SW 1271 (cell line): ENCODE results near the gene PPP1R9B.

Source experiments
- DNase-seq, 2 experiments: peaks; one replicate each; lab custom pipeline; 2025; lab: John Stamatoyannopoulos, UW

The PPP1R9B gene

DNA sequence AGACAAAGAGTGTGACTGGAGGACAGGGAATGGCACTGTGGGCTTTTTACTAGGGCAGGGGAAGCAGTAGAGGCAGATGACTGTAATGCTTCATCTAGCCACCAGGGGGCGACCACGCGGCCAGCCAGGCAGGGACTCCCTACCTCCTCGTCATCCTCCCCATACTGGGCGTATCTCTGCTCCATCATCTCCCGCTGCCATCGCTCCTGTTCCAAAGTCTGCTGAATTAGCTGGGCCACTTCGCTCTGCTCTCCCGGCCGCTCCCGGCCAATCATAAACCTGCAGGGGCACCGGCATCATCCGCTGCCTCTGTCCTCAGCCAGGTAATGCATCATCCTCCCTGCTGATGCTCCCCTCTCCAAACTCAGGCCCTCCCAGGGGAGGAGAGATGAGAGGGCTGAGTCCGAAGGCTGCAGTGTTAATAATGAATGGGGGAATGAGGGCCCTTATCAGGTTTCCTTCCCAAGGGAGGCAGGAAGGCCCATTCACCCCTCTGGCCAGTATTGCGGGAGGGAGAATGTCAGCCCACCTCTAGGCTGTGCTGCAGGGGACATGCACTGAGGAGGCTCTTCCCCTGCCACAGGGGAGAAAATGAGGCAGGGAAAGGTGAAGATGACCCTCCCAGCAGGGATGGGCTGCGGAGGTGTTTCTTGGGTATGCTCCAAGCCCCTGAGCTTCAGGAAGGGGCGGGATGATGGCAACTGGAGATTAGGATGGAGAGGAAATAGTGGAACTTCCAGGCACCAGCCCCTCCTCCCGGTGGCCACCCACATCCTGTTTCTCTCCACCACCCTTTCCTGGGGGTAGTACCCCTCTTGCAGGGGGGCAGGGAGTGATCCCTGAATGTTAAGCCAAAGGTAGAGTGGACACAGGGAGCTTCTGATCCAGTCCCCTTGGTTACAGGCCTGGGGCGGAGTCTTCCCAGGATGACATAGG is 10.3 kb downstream of the PPP1R9B start:
- DNase-seq = peak in 1 of 2 experiments; percentile 45

DNA sequence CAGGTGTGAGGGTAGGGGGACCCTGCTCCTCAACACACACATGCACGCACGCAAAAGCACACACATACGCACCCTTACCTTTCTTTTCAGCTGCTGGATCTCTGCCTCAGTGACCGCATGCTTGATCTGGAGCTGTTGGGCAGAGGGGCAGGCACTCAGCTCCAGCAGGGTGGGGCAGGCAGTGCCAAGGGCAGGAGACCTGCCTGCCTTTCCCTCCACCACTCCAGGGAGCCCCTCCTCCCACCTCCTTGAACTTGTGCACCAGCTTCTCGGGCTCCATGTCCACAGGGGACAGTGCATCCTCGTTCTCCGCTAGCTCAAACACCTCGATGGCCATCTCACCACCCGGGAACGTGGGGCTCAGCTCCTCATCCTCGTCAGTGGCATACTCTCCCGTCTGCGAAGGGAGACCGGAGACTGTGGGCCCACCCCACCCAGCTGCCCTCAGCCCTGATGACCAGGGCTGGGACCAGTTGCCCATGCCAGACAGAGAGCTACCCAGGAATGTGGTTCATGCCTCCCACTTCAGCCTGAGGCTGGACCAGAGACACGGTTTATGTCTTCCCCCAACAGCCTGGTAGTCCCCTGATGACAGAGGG is 11.2 kb downstream of the PPP1R9B start:
- no peak for DNase-seq

DNA sequence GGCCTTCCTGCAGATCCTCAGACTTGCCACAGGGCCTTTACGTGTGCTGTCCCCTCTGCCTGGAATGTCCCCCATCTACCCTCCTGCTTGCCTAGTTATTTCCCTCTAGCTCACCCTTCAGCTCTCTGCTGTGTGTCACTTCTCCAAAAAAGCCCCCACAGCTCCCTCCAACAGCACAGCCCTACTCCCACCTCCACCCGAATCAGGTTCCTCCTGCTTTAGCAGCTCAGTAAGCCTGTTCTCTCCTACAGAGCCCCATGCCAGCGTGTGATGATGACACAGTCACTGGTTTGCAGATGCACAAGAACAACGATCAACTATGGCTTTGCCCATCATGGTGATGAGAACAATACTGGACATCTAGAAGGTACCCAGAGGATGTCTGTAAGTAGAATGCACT is 13.4 kb downstream of the PPP1R9B start:
- DNase-seq = no peak

DNA sequence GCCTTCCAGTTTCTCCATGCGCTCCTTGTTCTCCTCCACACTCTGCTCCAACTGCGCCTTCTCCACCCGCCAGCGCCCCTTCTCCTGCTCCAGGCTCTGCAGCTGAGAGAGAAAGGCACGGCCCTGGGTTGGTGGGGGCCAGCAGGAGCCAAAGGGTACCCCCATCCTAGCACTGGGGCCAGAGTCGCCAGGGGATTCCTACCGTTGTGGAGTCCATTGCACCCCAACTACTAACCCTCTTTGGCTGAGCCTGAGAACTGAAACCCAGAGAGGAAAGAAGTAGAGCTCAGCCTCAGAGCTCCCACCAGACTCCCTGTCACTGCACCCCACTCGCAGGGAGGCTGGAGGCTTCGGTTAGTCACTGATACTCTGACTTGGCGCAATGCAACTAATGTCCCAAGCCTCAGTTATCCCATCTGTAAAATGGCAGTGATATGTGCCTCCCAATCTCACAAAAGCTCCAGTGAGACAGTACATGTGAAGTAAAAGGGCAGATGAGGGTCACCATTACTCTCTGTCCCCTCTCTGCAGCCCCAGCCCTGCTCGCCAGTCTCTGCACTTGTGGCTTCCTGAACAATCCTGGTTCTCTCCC is 14.3 kb downstream of the PPP1R9B start:
- DNase-seq = no peak

DNA sequence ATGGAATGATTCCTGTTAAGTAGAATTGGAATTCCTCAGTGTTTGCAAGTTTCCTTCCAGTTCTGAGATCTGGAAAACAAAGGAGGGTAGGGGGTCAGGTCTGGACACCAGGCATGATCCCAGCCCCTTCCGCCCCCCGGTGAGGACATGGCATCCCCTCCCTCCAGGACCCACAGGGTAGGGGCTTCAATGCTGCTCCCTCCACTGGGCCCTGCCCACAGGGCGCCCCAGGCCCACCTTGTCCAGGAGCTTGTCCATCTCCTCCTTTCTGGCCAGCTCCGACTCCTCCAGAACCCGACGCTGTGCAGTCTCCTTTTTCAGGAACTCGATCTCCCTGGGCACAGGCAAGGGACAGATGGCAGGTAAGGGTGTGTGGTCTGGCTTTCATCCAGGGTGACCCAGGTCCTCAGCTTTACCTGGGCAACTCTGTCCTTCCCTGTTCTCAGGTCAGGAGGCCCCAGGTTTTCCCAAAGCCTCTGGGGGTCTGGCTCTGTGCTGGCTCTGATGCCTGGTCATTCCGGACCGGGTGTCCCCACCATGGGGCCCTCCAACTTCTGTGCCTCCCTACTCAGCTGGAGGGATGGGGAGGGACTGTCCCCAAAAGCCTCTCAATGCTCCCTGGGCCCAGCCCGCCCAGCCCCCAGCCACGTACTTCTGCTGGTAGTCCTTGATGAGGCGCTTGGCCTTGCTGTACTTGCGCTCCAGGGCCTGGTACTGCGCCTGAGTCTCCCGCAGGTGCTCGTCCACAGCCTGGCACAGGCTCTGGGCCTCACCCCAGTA is 15.0 kb downstream of the PPP1R9B start:
- no peak for DNase-seq

DNA sequence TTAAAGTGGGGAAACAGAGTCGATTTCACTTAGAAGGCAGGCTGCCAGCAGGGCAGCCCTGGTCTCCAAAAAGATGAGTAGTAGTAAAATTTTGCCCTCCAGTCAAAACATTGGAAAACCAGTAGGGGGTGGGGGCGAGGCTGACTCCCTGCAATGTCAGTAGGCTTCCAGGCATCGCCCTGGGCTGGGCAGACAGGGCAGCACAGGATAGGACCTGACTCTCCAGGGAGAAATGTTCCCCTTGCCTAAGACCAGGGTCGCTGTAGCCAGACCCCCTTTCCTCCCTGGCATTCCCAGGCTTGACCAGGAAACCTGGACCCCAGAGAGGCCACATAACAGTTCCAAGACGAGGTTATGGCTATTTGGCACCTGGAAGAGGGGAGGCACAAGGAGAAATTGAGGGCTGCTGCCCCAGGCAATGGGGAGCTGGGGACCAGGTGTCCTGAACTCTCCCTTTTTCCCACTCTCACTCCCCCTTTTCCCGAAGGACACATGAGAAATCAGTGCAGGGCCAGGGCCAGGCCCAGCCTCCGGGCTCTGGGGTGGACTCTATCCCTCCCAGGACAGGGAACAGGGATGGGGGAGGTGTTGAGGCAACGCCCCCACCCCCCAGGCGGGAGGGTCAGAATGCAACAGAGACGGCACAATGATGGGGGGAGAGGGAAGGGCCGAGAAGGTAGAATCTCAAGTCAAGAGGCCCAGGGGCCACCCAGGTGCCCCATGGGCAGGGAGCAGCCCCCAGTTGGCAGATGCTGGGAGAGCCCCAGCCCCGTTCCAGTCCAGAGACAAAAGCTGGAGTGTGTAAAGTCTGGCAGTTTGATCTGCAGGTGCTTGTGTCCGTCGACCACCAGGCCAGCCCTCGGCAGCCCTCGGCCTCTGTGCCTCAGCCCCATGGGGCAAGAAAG is 16.0 kb downstream of the PPP1R9B start:
- no peak for DNase-seq

DNA sequence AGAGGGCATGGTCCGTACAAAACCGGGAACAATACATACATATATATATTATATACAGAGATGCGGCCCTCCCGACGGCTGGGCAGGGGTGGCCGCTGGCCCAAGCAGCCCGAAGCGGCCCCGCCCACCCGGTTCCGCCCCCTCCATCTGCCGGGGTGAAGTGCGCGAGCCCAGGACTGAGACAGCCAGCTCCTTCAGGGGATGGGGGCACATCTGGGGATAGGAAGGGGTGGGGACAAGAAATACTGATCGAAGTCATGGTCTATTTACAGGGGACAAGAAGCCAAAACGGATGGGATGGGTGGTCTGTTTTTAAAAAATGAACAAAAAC is 16.7 kb downstream of the PPP1R9B start:
- no peak for DNase-seq

DNA sequence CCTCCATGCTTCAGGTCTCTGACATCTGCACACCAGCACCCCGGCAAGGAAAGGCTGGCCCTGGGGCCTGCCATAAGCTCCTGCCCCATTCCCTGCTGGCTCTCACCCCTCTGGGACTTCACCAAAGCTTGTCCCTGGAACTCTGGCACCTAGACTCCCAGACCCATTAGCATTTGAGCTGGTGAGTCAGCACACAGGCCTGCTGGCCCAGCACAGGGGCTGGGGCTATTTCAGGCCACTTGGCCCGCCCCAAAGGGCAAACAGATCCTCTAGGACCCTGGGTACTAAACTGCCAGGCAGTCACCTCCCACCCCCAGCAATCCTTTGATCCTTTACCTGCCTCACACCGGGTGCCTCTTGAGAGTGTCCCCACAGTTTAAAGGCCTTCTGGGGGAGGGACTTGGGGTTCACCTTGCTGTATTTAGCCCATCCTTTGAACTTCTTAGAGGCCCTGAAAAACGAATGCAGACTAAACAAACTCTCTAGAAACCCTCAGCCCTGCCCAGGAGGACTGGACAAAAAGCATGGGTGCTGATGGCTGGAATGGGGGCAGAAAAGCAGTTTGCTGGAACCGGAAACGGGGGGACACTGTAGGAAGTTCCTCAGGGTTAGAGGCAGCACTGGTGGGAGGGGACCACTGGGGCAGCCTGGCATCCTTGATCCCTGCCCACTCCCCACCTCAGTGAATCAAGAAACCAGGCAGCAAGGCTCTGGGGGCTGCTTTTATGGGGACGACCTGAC is 17.3 kb downstream of the PPP1R9B start:
- DNase-seq = no peak

DNA sequence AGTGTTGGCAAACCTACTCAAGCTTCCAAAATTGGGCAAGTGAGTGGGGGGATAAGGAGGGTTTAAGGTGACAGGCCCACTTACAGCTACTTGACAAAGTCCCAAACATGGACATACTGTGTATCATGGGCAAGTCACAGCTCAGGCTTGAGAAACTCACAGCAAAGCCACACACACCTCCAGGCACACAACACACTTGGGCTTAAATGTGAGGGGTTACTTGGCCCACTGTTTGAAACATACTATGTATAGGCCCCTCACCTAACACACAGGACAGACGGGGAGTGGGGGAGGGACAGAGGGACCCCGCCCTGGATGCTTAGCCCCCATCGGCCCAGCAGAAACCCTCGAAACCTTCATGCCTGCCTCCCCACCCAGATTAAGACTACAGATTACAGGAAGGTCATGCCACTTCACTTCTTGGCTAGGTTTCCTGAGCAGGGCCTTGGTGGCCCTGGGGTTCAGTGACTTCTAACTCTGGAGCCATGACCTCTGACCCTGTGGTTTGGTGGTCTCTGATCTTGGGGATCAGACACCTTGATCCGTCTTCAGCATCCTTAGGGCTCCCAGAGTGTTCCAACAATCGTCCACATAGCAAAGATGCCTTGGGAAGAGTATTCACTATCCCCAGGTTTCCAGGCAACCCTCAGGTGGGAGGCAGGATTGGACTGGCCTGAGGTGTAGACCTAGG is 18.2 kb downstream of the PPP1R9B start:
- DNase-seq = no peak

DNA sequence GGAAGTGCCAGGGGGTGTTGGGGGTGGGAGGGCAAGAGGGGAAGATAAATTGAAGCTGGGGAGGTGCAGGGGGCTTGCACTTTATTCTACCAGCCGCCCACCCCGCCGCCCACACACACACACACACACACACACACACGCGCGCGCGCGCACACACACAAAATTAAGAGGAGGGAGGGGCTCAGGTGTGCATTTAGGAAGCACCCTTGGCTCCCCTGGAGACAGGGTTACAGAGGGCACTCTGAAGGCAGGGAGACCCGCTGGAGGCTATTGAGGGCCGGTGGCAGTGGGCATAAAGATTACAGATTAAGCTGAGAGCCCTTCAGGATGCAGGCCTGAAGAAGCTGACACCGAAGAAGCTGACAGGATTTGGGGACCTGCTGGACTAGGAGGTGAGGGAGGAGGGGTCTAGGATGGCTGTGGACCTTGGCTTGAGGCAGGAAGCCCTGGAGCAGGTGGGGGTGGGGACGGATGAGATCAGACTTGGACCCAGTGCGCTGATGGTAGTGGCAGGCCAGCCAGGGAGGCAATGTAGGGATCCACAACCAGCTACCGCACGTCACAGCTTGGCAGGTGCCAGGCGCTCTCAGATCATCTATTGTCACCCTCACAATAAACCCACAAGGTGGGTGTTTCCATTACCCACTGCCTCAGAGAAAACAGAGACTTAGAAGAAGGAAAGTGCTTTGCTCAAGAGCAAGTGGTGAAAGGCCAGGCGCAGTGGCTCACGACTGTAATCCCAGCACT is 19.7 kb downstream of the PPP1R9B start:
- no peak for DNase-seq

DNA sequence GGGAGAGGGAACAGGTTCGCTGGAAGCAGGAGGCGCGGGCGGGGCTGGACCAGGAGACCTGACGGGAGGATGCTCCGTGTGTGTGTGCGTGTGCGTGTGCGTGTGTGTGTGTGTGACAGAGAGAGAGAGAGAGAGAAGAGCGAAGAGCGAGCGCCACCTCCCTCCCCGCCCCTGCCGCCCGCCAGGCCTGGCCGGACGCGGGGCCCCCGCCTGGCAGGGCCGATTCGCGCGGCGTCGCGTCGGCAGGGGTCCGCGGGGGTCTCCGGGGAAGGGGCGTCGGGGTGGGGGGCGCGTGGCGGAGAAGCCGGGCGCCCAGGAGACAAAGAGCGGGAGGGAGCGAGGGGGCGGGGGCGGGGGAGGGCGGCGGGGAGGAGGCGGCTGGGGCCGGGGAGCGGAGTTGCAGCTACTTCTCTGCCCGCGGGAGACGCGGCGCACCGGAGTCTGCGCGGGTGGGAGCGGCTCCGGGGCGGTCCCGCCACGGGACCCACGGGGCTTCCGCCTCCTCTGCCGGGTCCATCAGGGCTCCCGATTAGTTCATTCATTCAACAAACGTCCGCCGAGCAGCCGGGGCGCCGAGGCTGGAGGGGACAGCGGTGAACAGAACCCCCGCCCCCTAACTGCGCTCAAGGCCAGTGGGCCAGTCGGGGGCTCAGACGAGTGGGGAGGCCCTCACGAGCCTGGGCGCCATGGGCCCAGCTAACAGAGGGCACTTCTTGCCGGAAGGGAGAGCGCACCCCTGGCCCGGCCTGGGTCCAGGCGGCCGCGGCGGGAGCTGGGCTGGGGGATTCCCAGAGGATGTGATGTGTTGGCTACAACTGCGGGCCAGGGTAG is 20.5 kb downstream of the PPP1R9B start, which contains the start of gene SAMD14:
TSS of gene SAMD14 (minus strand) at position 433 of the 831 bp plus-strand sequence. CDS start 5,201 bp downstream, outside the sequence.
- DNase-seq = no peak

DNA sequence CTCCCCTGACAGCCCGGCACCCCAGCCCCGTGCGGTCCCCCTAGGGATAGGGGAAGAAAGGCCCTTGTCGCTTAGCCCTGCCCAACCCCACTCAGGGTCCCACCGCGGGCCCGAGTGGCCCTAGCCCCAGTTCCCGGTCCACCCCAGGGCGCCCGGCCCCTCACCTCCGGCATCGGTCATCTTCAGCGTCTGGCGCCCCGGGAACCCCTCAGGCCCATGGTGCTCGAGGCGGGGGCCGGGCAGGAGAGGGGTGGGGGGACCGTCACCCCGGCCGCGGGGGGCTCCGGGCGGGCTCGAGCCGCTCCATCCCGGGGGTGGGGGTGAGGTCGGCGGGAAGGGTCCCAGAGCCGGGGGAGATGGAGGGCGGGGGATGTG is 21.1 kb downstream of the PPP1R9B start:
- DNase-seq = no peak

DNA sequence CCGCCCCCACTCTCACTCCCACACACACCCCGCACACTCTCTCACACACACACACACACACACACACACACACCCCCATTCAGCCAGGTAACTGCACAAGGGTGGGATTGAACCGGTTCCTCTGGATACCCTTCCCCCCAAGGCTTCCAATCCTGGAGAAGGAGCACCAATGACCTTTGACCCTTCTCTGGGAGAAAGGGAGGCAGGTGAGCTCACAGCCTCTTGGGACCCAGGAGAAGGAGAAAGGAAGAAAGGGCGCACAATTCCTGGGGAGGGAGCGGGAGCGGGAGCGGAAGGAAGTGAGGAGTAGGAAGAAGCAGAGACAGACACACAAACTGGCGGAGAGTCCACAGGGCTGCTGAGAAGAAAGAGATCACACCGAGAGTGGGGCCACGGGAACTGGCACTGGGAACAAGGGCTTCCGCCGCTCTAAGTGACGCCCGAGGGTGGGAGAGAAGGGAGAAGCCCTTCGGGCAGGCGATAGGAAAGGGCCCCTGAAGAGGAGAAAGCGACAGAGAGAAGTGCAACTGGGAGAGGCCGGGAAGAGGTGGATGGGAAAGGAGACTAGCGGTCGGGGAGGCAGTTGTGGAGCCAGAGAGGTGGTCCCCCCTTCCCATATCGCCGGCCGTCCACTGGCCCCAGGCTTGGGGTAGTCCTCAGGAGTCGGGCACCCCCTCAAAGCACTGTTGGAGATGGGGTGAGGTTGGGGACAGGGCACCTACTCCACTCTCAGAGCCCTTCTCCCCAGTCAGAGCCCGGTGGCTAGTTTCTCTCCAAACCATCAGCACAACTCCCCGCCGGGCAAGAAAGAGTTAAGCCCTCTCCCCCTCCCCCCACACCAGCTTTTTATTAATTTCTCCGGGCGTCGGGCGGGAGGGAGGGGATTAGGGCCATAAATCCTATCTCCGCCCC is 21.8 kb downstream of the PPP1R9B start:
- no peak for DNase-seq

DNA sequence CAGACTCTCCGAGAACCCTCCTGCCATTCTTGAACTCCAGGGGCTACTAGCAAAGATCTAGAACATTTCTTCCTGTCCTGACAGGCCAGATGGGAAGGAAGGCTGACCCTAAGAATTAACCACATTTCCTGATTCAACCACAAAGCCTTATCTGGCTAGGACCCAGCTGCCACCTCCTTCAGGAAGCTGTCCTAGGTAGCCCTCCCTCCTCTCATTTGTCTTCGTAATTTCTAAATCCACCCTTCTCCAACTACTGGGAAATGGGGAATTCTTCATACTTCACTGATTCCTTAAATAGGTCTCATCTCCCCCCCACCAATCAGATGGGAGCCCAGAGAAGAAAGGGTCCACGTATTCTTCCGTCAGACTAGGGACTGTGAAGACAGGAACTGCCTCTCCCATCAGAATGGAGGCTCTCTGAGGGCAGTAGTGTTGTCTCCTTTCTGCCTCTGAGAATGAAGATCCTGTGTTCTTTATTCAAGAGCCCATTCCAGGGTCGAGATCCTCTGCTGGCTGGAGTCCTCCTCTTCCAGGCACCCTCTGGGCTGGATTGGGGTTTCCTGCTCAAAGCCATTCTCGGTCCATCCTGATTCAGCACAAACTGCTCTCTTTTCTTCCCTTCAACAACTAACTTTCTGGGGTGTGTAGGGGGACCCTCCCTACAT is 22.6 kb downstream of the PPP1R9B start:
- DNase-seq = no peak

DNA sequence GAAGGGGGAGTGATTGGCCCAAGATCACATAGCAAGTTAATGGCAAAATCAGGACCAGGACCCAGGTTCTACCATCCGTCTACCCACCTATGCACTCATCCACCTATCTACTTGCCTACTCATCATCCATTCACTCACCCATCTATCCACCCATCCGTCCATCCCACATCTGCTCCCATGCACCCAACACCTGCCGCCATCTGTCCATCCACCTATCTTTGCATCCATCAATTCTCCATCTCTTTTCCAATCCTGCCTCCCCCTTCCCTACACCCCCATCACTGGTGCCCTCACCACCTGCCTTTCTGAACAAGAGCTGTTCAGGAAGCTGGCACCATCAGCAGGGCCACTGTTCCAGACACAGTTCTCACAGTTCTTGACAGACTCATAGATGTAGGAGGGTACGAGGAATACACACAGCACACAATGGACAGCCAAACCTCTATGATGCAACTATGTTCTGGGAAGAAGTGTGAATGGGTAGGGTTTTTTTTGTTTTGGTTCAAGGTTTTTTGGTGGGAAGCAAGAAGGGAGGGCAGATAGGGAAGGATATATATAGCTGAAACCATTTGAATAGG is 25.0 kb downstream of the PPP1R9B start:
- DNase-seq = no peak

DNA sequence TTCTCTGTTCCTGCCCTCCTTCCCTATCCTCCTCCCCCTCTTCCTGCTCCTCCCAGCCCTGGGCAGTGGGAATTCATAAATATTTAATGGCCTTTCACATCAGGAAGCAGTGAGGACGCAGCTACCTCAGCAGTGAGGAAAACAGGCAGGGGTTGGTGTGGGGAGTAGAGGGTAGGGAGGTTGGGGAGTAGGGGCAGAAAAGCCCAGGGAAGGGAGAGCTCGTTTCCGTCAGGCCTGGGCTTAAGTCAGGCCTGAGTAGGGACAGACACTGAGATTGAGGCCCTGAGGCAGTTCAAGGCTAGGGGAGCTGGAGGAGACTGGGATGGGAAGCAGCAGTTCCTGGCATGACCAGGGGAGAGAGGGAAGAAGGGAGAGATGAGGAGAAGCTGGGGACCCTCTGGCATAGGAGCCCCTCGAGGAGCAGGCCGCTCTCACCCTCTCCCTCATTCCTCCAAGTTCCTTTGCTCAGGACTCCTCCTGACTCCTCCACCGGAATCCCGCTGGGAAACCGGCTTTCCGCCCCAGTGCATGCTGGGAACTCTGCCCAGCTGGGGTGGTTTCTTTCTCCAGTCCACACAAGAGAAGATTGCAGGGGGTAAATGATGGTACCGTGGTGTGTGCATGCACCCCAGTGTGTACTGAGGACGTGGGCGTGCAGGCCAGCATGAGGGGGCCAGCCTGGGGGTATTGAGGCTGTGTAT is 26.7 kb downstream of the PPP1R9B start:
- DNase-seq = no peak
